Measurements from ENCODE around the gene TIGIT. TPM values are rescaled to one million over a fixed set of nuclear protein-coding genes. Genes with fewer than 3 reads are reported as not detected.

TIGIT gene
- total RNA-seq, 4 donors from 2014 or later, result 0.08 to 1.1 (median 0.27) TPM; not detected in 1

- WGBS, 2 donors (ENCODE audit: low coverage in 1 of 2), result 78 to 96% methylated on average over 2 to 3 of the region's 5 CpGs
- no peak overlapping the region for H3K27ac ChIP-seq
- H3K4me1 ChIP-seq, result no peaks in the 10 kb centered on the region
- ATAC-seq, result no peak
- no peaks in the 10 kb centered on the region for H3K27me3 ChIP-seq
- TF ChIP-seq POLR2A (IDR thresholded peaks at IDR 0.05) (no peak), POLR2AphosphoS5 (IDR thresholded peaks at IDR 0.05) (no peak), EP300 (IDR thresholded peaks at IDR 0.05) (no peak), CTCF (IDR thresholded peaks at IDR 0.05) (no peak)
- H3K9me3 ChIP-seq, result no peaks in the 10 kb centered on the region
- peaks cover 0 to 12% of the 10 kb centered on the region in 2 donors for H3K36me3 ChIP-seq
- no peak overlapping the region for H3K4me3 ChIP-seq
These were observed 24.5 kb downstream of the TIGIT start for GRCh38 chr3:114318295-114318694.

- Histone ChIP-seq H3K4me3 (no peak overlapping the region), H3K27me3 (no peaks in the 10 kb centered on the region), H3K36me3 (peaks cover 0 to 12% of the 10 kb centered on the region in 2 donors), H3K27ac (no peak overlapping the region), H3K9me3 (no peaks in the 10 kb centered on the region), H3K4me1 (no peaks in the 10 kb centered on the region)
- WGBS, 2 donors (ENCODE audit: low coverage in 1 of 2), result 81 to 86% methylated on average over 4 of the region's 4 CpGs
- no peak for ATAC-seq
- no peak for TF ChIP-seq EP300 (IDR thresholded peaks at IDR 0.05)
- no peak for TF ChIP-seq CTCF (IDR thresholded peaks at IDR 0.05)
- TF ChIP-seq POLR2AphosphoS5 (IDR thresholded peaks at IDR 0.05), result no peak
- no peak for TF ChIP-seq POLR2A (IDR thresholded peaks at IDR 0.05)
These were observed 25.6 kb downstream of the TIGIT start for GRCh38 chr3:114319453-114319852.

- H3K4me1 ChIP-seq, result no peaks in the 10 kb centered on the region
- TF ChIP-seq CTCF (IDR thresholded peaks at IDR 0.05), result no peak
- no peak for TF ChIP-seq POLR2AphosphoS5 (IDR thresholded peaks at IDR 0.05)
- no peak for TF ChIP-seq EP300 (IDR thresholded peaks at IDR 0.05)
- no peak for TF ChIP-seq POLR2A (IDR thresholded peaks at IDR 0.05)
- peaks cover 0 to 9% of the 10 kb centered on the region in 2 donors for H3K36me3 ChIP-seq
- H3K4me3 ChIP-seq, result no peak overlapping the region
- no peak for ATAC-seq
- H3K27ac ChIP-seq, result no peak overlapping the region
- H3K9me3 ChIP-seq, result no peaks in the 10 kb centered on the region
- H3K27me3 ChIP-seq, result no peaks in the 10 kb centered on the region
- WGBS, 2 donors (ENCODE audit: low coverage in 1 of 2), result 56 to 58% methylated on average over 1 of the region's 1 CpG
These were observed 26.4 kb downstream of the TIGIT start for GRCh38 chr3:114320246-114320645.

GRCh38 chr3:114323546-114324254 lies 29.9 kb downstream of the TIGIT start:
- Histone ChIP-seq H3K9me3 (no peaks in the 10 kb centered on the region), H3K4me3 (no peak overlapping the region), H3K27ac (no peak overlapping the region), H3K36me3 (no peaks in the 10 kb centered on the region), H3K4me1 (no peaks in the 10 kb centered on the region), H3K27me3 (no peaks in the 10 kb centered on the region)
- WGBS, 2 donors (ENCODE audit: low coverage in 1 of 2), result 83 to 87% methylated on average over 3 of the region's 3 CpGs
- no peak for TF ChIP-seq EP300 (IDR thresholded peaks at IDR 0.05)
- no peak for TF ChIP-seq POLR2A (IDR thresholded peaks at IDR 0.05)
- TF ChIP-seq POLR2AphosphoS5 (IDR thresholded peaks at IDR 0.05), result no peak
- TF ChIP-seq CTCF (IDR thresholded peaks at IDR 0.05), result no peak
- ATAC-seq, result no peak

- ATAC-seq, result no peak
- 93 to 96% methylated on average over 4 of the region's 4 CpGs for WGBS, 2 donors (ENCODE audit: low coverage in 1 of 2)
- H3K4me3 ChIP-seq, result no peak overlapping the region
- no peaks in the 10 kb centered on the region for H3K27me3 ChIP-seq
- no peak overlapping the region for H3K27ac ChIP-seq
- H3K36me3 ChIP-seq, result peaks cover 0 to 13% of the 10 kb centered on the region in 2 donors
- no peaks in the 10 kb centered on the region for H3K9me3 ChIP-seq
- TF ChIP-seq POLR2A (IDR thresholded peaks at IDR 0.05) (no peak), EP300 (IDR thresholded peaks at IDR 0.05) (no peak), POLR2AphosphoS5 (IDR thresholded peaks at IDR 0.05) (no peak), CTCF (IDR thresholded peaks at IDR 0.05) (no peak)
- no peaks in the 10 kb centered on the region for H3K4me1 ChIP-seq
These were observed 33.8 kb downstream of the TIGIT start for GRCh38 chr3:114327665-114328064.
